PC-3 (cell line): Measurements from ENCODE around the gene SLC16A12.

Experiments
- EZH2 ChIP-seq: fragments of 300-600 bp; sonication (generic); IDR thresholded peaks from one replicate; pipeline ENCODE4 v1.6.1; 2017; ENCODE audit warnings: antibody characterized with exemption, mild to moderate bottlenecking, low read length; ENCODE audit not compliant: unreplicated experiment
- TF ChIP-seq, protein P1 (sequence below): fragments of 300-600 bp; sonication (generic); conservative IDR thresholded peaks from 2 replicates; pipeline ENCODE4 v1.5.1; 2017; ENCODE audit warnings: antibody characterized with exemption, low read depth, mild to moderate bottlenecking, low read length

DNA sequence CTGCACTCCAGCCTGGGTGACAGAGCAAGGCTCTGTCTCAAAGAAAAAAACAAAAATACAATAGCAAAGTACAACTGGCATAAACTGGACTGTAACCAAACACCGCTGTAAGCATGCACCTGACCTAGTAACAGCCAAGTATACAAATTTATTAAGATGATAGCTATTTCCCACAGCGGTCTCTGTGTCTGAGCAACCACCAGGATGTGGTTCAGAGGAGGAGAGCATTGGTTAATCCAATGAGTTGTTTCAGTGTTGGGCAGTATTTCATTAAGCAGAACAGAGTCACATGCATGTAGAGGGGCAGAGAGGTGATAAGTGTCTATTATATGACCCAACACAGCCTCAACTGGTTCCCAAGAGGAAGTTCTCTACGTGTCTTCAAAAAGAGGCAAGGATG, 4.0 kb downstream of the SLC16A12 start:
- TF ChIP-seq, protein P1, sequence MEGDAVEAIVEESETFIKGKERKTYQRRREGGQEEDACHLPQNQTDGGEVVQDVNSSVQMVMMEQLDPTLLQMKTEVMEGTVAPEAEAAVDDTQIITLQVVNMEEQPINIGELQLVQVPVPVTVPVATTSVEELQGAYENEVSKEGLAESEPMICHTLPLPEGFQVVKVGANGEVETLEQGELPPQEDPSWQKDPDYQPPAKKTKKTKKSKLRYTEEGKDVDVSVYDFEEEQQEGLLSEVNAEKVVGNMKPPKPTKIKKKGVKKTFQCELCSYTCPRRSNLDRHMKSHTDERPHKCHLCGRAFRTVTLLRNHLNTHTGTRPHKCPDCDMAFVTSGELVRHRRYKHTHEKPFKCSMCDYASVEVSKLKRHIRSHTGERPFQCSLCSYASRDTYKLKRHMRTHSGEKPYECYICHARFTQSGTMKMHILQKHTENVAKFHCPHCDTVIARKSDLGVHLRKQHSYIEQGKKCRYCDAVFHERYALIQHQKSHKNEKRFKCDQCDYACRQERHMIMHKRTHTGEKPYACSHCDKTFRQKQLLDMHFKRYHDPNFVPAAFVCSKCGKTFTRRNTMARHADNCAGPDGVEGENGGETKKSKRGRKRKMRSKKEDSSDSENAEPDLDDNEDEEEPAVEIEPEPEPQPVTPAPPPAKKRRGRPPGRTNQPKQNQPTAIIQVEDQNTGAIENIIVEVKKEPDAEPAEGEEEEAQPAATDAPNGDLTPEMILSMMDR = no peak
- TF ChIP-seq EZH2 = no peak
